ENCODE results near the gene BMP10. TPM values are rescaled to one million over a fixed set of nuclear protein-coding genes. Genes with fewer than 3 reads are reported as not detected.
A peak's percentile ranks its signal among the peaks of the same experiment; 100 is the strongest.
"Not testable (repeated sequence)": the region's sequence is repeated elsewhere in the genome, so short reads cannot be mapped to it uniquely, and the experiment has no call there.

Gene BMP10
- polyA plus RNA-seq, 3 donors = not detected

DNA sequence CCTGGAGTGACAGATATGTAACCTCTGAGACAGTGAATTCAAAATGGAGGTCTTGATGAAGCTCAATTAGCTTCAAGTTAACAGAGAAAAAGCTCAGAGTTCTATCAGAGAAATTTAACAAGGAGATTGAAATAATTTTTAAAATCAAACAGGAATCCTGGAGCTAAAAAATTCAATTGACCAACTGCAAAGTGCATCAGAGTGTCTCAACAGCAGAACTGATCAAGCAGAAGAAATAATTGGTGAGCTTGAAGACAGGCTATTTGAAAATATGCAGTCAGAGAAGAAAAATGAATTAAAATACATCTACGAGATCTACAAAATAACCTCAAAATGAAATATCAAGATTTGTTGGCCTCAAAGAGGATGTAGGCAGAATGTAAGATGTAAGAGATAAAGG lies 30.4 kb upstream of the BMP10 start:
- DNase-seq (ENCODE audit: extremely low read depth in 1 of 11, low read depth in 9 of 11, low spot score in 4 of 11) = no peak

GRCh38 chr2:68901199-68901514 lies 30.0 kb upstream of the BMP10 start:
- DNase-seq (ENCODE audit: extremely low read depth in 1 of 11, low read depth in 9 of 11, low spot score in 4 of 11) = no peak

- no peak for DNase-seq (ENCODE audit: extremely low read depth in 1 of 11, low read depth in 9 of 11, low spot score in 4 of 11)
These were observed 29.4 kb upstream of the BMP10 start for GRCh38 chr2:68900496-68901198.

DNA sequence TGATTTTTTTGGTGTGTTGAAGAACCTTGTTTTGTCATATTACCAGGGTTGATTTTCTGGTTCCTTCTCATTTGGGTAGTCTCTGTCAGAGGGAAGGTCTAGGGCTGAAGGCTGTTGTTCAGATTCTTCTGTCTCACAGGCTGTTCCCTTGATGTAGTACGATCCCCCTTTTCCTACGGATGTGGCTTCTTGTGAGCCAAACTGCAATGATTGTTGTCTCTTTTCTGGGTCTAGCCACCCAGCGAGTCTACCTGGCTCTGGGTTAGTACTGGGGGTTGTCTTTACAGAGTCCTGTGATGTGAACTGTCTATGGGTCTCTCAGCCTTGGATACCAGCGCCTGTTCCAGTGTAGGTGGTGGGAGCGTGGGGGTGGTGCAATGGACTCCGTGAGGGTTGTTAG lies 24.8 kb upstream of the BMP10 start:
- DNase-seq (ENCODE audit: extremely low read depth in 1 of 11, low read depth in 9 of 11, low spot score in 4 of 11) = not testable (repeated sequence)

DNA sequence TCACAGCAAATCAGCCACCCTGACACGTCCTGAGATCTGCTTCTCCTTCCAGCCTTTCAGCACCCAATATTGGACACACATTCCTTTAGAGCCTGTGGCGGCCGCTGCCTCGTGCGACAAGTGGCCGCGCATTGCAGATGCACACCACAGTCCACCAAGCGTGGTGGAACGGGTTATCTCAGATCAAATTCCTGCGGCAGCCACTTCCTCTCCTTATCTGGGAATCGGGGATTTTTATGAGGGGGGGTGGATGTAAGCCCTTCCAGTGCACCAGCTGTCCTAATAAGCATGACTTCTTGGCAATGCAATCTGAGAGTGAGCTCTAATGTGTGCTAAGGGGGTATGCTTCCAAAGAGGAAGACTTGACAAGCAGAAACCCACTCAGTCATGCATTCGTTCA lies 18.3 kb upstream of the BMP10 start:
- DNase-seq (ENCODE audit: extremely low read depth in 1 of 11, low read depth in 9 of 11, low spot score in 4 of 11) = no peak

DNA sequence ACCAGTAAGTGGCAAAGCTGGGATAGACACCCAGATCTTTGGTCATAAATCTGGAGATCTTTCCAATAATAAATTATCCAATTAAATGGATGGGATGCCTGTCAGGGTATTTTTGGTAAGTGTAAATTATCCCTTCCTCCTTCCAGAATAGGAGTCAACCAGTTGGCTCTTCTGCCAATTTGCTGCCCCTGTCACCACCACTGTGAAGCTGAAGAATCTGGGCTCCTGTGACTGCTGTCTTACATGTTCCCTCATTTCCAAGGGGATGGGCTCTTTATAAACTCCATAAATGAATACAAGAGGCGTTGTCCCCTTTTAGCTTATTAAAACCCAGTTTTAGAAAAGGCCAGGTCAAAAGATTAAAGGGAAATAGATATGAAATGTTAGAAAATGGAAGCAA lies 17.8 kb upstream of the BMP10 start:
- no peak for DNase-seq (ENCODE audit: extremely low read depth in 1 of 11, low read depth in 9 of 11, low spot score in 4 of 11)

GRCh38 chr2:68888038-68888704 lies 17.0 kb upstream of the BMP10 start:
- no peak for DNase-seq (ENCODE audit: extremely low read depth in 1 of 11, low read depth in 9 of 11, low spot score in 4 of 11)

DNA sequence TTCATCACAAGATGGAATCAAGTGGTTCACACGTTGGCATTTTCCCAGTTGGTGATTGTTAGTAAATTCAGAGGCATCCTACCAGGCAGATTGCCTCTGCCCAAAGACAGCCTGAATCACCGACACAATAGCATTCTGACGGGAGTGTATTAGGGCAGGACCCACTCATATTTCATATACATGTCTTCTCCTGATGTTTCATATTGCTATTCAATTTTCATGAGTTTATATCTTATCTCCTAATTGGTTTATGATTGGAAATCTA lies 14.5 kb upstream of the BMP10 start:
- no peak for DNase-seq (ENCODE audit: extremely low read depth in 1 of 11, low read depth in 9 of 11, low spot score in 4 of 11)

- DNase-seq (ENCODE audit: extremely low read depth in 1 of 11, low read depth in 9 of 11, low spot score in 4 of 11) = no peak
These were observed 14.0 kb upstream of the BMP10 start for GRCh38 chr2:68885074-68885810.

- no peak for DNase-seq (ENCODE audit: extremely low read depth in 1 of 11, low read depth in 9 of 11, low spot score in 4 of 11)
These were observed 9.0 kb upstream of the BMP10 start for GRCh38 chr2:68880213-68880612.

GRCh38 chr2:68879296-68879695 lies 8.1 kb upstream of the BMP10 start:
- no peak for DNase-seq (ENCODE audit: extremely low read depth in 1 of 11, low read depth in 9 of 11, low spot score in 4 of 11)

- DNase-seq (ENCODE audit: extremely low read depth in 1 of 11, low read depth in 9 of 11, low spot score in 4 of 11) = no peak
These were observed 7.6 kb upstream of the BMP10 start for GRCh38 chr2:68878753-68879152.

DNA sequence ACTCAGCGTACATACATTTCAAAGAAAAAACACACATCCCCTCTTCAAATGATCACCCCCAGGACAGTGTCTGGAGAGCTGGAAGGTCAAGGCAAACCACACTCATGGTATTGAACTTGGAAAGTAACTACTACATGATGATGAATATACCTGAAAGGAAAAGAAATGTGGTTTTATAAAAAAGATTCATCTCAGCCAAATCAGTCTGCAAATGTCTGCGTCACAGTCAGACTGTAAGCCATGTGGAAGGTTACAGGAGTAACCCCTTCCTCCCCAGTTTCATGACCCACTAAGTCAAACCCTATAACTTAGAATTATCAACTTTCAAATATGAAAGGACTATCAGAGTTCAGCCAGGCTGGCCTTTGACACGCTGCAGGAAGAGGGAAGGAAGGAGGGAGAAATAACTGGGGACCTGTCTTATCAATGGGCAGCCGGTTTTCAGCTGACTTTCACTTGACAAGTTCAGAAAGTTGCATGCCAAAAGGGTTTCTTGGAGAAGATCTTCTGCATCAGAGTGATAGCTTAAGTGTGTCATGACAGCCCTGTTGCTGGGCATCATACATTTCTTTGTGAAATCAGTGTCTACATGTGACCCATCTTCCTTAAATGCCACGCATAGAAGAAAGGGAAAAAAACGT lies 7.0 kb upstream of the BMP10 start:
- no peak for DNase-seq (ENCODE audit: extremely low read depth in 1 of 11, low read depth in 9 of 11, low spot score in 4 of 11)

- no peak for DNase-seq (ENCODE audit: extremely low read depth in 1 of 11, low read depth in 9 of 11, low spot score in 4 of 11)
These were observed 6.0 kb upstream of the BMP10 start for GRCh38 chr2:68877079-68877772.

GRCh38 chr2:68870215-68870614 lies 982 bp downstream of the BMP10 start:
- DNase-seq (ENCODE audit: extremely low read depth in 1 of 11, low read depth in 9 of 11, low spot score in 4 of 11) = peak in 5 of 11 donors; percentile 3 to 20 (median 11)

DNA sequence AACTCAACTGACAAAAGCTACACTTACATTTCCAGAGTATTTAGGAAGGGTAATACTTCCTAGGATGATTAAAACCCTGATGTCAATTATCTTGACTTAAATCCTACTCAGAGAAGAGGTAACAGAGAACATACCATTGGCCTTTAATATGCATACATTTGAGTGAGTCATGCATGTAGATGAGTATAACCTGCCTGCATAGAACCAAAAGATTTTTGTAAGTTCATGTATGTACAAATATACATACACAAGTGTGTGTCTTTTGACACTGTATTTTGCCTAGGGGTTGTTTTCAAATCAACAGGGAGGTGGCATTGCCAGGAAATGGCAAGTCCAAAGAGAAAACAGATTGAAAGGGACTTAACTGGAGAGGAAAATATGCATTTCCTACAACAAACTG lies 6.1 kb downstream of the BMP10 start:
- no peak for DNase-seq (ENCODE audit: extremely low read depth in 1 of 11, low read depth in 9 of 11, low spot score in 4 of 11)

DNA sequence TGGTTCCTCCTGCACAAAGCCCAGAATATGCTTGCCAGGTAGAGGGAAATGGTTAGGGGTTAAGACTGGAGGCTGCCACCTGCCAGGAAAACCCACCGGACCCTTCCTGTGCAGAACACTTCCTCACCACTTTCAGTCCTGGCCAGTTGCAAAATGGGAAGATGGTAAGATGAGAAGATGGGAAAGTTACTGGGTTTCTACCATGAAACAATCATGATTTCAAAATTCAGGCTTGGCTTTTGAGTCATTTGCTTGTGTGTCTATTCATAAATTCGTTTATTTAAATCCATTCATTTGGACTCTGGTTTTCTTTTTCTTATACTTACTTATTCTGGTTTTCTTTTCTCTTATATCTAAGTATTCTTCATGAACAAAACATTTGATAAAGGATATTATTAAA lies 7.2 kb downstream of the BMP10 start:
- DNase-seq (ENCODE audit: extremely low read depth in 1 of 11, low read depth in 9 of 11, low spot score in 4 of 11) = no peak

DNA sequence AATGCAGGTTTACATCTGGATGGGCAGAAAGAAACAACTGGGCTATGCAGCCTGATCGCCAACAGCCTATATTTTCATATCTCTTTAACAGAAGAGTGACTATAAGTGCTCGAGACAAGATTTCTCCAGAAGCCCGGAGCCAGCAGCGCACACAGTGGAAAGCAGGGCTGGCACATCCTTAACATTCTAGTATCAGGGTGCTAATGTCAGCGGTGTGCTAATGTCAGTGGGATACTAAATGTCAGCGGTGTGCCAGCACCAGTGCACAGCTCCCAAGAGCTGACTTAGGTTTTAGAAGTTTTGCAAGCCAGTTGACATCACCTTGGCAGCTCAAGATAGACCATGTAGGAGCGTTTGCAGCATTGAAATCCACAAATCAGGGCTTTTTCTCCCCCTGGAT lies 8.3 kb downstream of the BMP10 start:
- no peak for DNase-seq (ENCODE audit: extremely low read depth in 1 of 11, low read depth in 9 of 11, low spot score in 4 of 11)

- DNase-seq (ENCODE audit: extremely low read depth in 1 of 11, low read depth in 9 of 11, low spot score in 4 of 11) = no peak
These were observed 9.9 kb downstream of the BMP10 start for GRCh38 chr2:68861330-68861729.

GRCh38 chr2:68860111-68860510 lies 11.1 kb downstream of the BMP10 start:
- no peak for DNase-seq (ENCODE audit: extremely low read depth in 1 of 11, low read depth in 9 of 11, low spot score in 4 of 11)
